H9 (cell line): ENCODE measurements around the gene KLF15. TPM values are rescaled to one million over a fixed set of nuclear protein-coding genes. Genes with fewer than 3 reads are reported as not detected.
A peak's percentile ranks its signal among the peaks of the same experiment; 100 is the strongest.

ENCODE experiments used
- DNase-seq: peaks from one replicate; pipeline ENCODE4 v3.0.0-alpha.2; 2017
- H2AFZ ChIP-seq: one replicate; pipeline ENCODE4 v1.6.1; 2013; ENCODE audit warnings: mild to moderate bottlenecking, low read length, control low read depth, moderate library complexity
- H2AK5ac ChIP-seq: 2 replicates; pipeline ENCODE4 v1.6.1; 2013; ENCODE audit warnings: low read length, control low read depth, mixed read lengths; ENCODE audit not compliant: insufficient read length
- H2BK120ac ChIP-seq: one replicate; pipeline ENCODE4 v1.6.1; 2013; ENCODE audit warnings: low read depth, mild to moderate bottlenecking, low read length, control low read depth, inconsistent platforms; ENCODE audit not compliant: poor library complexity, severe bottlenecking
- H2BK12ac ChIP-seq: 2 replicates; pipeline ENCODE4 v1.6.1; 2013; ENCODE audit warnings: low read length, control low read depth, mixed read lengths, low read depth; ENCODE audit not compliant: insufficient read length
- H2BK15ac ChIP-seq: 2 replicates; pipeline ENCODE4 v1.6.1; 2013; ENCODE audit warnings: low read depth, low read length, control low read depth
- H2BK20ac ChIP-seq: one replicate; pipeline ENCODE4 v1.6.1; 2013; ENCODE audit warnings: low read depth, mild to moderate bottlenecking, low read length, control low read depth, inconsistent platforms; ENCODE audit not compliant: poor library complexity, severe bottlenecking
- H2BK5ac ChIP-seq: 2 replicates; pipeline ENCODE4 v1.6.1; 2013; ENCODE audit warnings: low read length, control low read depth, mixed read lengths; ENCODE audit not compliant: insufficient read length
- H3K14ac ChIP-seq: 2 replicates; pipeline ENCODE4 v1.6.1; 2013; ENCODE audit warnings: low read length, control low read depth; ENCODE audit not compliant: insufficient read depth
- H3K18ac ChIP-seq: 2 replicates; pipeline ENCODE4 v1.6.1; 2013; ENCODE audit warnings: low read depth, mild to moderate bottlenecking, mixed read lengths, low read length, control low read depth; ENCODE audit not compliant: insufficient read length
- H3K23ac ChIP-seq: 2 replicates; pipeline ENCODE4 v1.6.1; 2013; ENCODE audit warnings: low read length, control low read depth, mixed read lengths, low read depth; ENCODE audit not compliant: insufficient read length
- H3K23me2 ChIP-seq: 2 replicates; pipeline ENCODE4 v1.6.1; 2013; ENCODE audit warnings: low read depth, mild to moderate bottlenecking, mixed read lengths, low read length, control low read depth; ENCODE audit not compliant: insufficient read length, poor library complexity, severe bottlenecking
- H3K27ac ChIP-seq: 2 replicates; pipeline ENCODE4 v1.5.1; 2013; ENCODE audit warnings: low read length, control low read depth, mixed read lengths, low read depth; ENCODE audit not compliant: insufficient read length
- H3K27me3 ChIP-seq: 2 replicates; pipeline ENCODE4 v1.6.1; 2013; ENCODE audit warnings: low read length, control low read depth, inconsistent platforms; ENCODE audit not compliant: insufficient read depth
- H3K4ac ChIP-seq: 2 replicates; pipeline ENCODE4 v1.6.1; 2013; ENCODE audit warnings: low read depth, mild to moderate bottlenecking, control low read depth, inconsistent platforms, low read length, moderate library complexity
- H3K4me1 ChIP-seq: 2 replicates; pipeline ENCODE4 v1.6.1; 2013; ENCODE audit warnings: low read length, control low read depth, inconsistent platforms; ENCODE audit not compliant: insufficient read depth
- H3K4me2 ChIP-seq: 2 replicates; pipeline ENCODE4 v1.6.1; 2013; ENCODE audit warnings: low read length, control low read depth, mixed read lengths; ENCODE audit not compliant: insufficient read length, insufficient read depth
- H3K56ac ChIP-seq: 2 replicates; pipeline ENCODE4 v1.6.1; 2013; ENCODE audit warnings: low read depth, mild to moderate bottlenecking, mixed read lengths, low read length, control low read depth; ENCODE audit not compliant: insufficient read length
- H3K79me1 ChIP-seq: 2 replicates; pipeline ENCODE4 v1.6.1; 2013; ENCODE audit warnings: low read depth, mild to moderate bottlenecking, moderate library complexity, low read length, control low read depth, inconsistent platforms; ENCODE audit not compliant: insufficient read depth, poor library complexity, severe bottlenecking
- H3K79me2 ChIP-seq: 2 replicates; pipeline ENCODE4 v1.6.1; 2013; ENCODE audit warnings: low read length, control low read depth, inconsistent platforms; ENCODE audit not compliant: insufficient read depth
- H3K9ac ChIP-seq: 2 replicates; pipeline ENCODE4 v1.6.1; 2013; ENCODE audit warnings: low read length, control low read depth, mixed read lengths; ENCODE audit not compliant: insufficient read length; ENCODE audit errors: extremely low read depth
- H3K9me3 ChIP-seq: one replicate; pipeline ENCODE4 v1.6.1; 2013; ENCODE audit warnings: low read depth, low read length, inconsistent platforms; ENCODE audit not compliant: control insufficient read depth
- H3T11ph ChIP-seq: one replicate; pipeline ENCODE4 v1.6.1; 2013; ENCODE audit warnings: mild to moderate bottlenecking, low read length, control low read depth, inconsistent platforms
- H4K20me1 ChIP-seq: one replicate; pipeline ENCODE4 v1.6.1; 2013; ENCODE audit not compliant: control insufficient read depth, insufficient read length, insufficient read depth
- H4K5ac ChIP-seq: 2 replicates; pipeline ENCODE4 v1.6.1; 2013; ENCODE audit warnings: low read depth, mild to moderate bottlenecking, mixed read lengths, low read length, control low read depth; ENCODE audit not compliant: insufficient read length
- H4K8ac ChIP-seq: replicated peaks from 2 replicates; pipeline ENCODE4 v1.6.1; 2013; ENCODE audit warnings: low read length, control low read depth, mixed read lengths, low read depth; ENCODE audit not compliant: insufficient read length
- H4K91ac ChIP-seq: 2 replicates; pipeline ENCODE4 v1.6.1; 2013; ENCODE audit warnings: low read depth, mild to moderate bottlenecking, moderate library complexity, mixed read lengths, low read length, control low read depth; ENCODE audit not compliant: insufficient read length
- H3K27ac Mint-ChIP-seq, 3 experiments: 2 replicates in 2 of 3; 3 replicates in 1 of 3; pipeline ENCODE4 v1.8.0; 2020 to 2021; ENCODE audit warnings: mixed read lengths in 3 of 3, mild to moderate bottlenecking in 1 of 3, moderate library complexity in 1 of 3
- H3K27me3 Mint-ChIP-seq: 2 replicates; pipeline ENCODE4 v1.8.0; 2021; ENCODE audit warnings: low read depth, mild to moderate bottlenecking, moderate library complexity, mixed read lengths
- H3K36me3 Mint-ChIP-seq, 3 experiments: 2 replicates in 2 of 3; 3 replicates in 1 of 3; pipeline ENCODE4 v1.8.0; 2020 to 2021; ENCODE audit warnings: low read depth in 3 of 3, mixed read lengths in 3 of 3; ENCODE audit not compliant: insufficient read depth in 1 of 3
- H3K4me1 Mint-ChIP-seq, 2 experiments: 2 replicates each; pipeline ENCODE4 v1.8.0; 2020; ENCODE audit warnings: mixed read lengths in 2 of 2
- H3K4me3 Mint-ChIP-seq, 2 experiments: 2 replicates in 1 of 2; 3 replicates in 1 of 2; pipeline ENCODE4 v1.8.0; 2020 to 2021; ENCODE audit warnings: mild to moderate bottlenecking in 2 of 2, mixed read lengths in 2 of 2, moderate library complexity in 1 of 2
- H3K9me3 Mint-ChIP-seq, 2 experiments: 2 replicates in 1 of 2; 3 replicates in 1 of 2; pipeline ENCODE4 v1.8.0; 2020; ENCODE audit warnings: mild to moderate bottlenecking in 2 of 2, mixed read lengths in 2 of 2, moderate library complexity in 1 of 2
- CTCF ChIP-seq: fragments of 200-600 bp; sonication (generic); conservative IDR thresholded peaks from 3 replicates; pipeline ENCODE4 v1.8.0; 2021; ENCODE audit warnings: antibody characterized with exemption, mild to moderate bottlenecking
- WGBS: extraction: QIAGEN DNeasy Blood & Tissue Kit; methylation state at CpG from one replicate; pipeline ENCODE4 v1.1.7; 2013; ENCODE audit warnings: missing lambda C conversion rate, low lambda C conversion rate, mixed read lengths; ENCODE audit not compliant: insufficient read length; ENCODE audit errors: extremely low coverage; 5-methylcytosine and 5-hydroxymethylcytosine counted together
- total RNA-seq: library from RNA; stranded (reverse); gene quantifications from 2 replicates; pipeline ENCODE4 v1.2.1, GENCODE V29; 2021

KLF15 gene
- total RNA-seq, 1 experiment from 2014 or later = 10.8 TPM

GRCh38 chr3:126347543-126348161, 9.6 kb downstream of the KLF15 start:
- Histone ChIP-seq H3K9ac (no peak overlapping the region), H3K56ac (no peak overlapping the region), H2AK5ac (no peak overlapping the region), H3K23me2 (no peaks in the 10 kb centered on the region), H4K20me1 (no peaks in the 10 kb centered on the region), H2BK12ac (no peak overlapping the region), H2BK15ac (no peak overlapping the region), H4K5ac (no peak overlapping the region), H3K27ac (no peak overlapping the region), H3K14ac (no peak overlapping the region), H3K4ac (no peak overlapping the region), H3K23ac (no peak overlapping the region), H3K27me3 (no peaks in the 10 kb centered on the region), H3K79me2 (no peaks in the 10 kb centered on the region), H3K9me3 (no peaks in the 10 kb centered on the region), H2BK20ac (no peak overlapping the region), H3K4me1 (no peaks in the 10 kb centered on the region), H2AFZ (no peak overlapping the region), H3T11ph (no peak overlapping the region), H3K79me1 (no peaks in the 10 kb centered on the region), H4K8ac (no peak overlapping the region), H3K4me2 (no peak overlapping the region), H2BK120ac (no peak overlapping the region), H4K91ac (no peak overlapping the region), H2BK5ac (no peak overlapping the region), H3K18ac (no peak overlapping the region)
- peaks cover 8 to 23% (median 11%) of the 10 kb centered on the region in 3 experiments; a peak in 6 of 7 replicates for H3K36me3 Mint-ChIP-seq
- no peaks in the 10 kb centered on the region for H3K9me3 Mint-ChIP-seq
- no CpG with 5 or more reads among the region's 8 CpGs for WGBS
- DNase-seq = peak; percentile 19
- H3K27me3 Mint-ChIP-seq = no peaks in the 10 kb centered on the region; the same call in 1 of the 2 replicates
- no peak for TF ChIP-seq CTCF
- H3K4me1 Mint-ChIP-seq = peaks cover 4 to 8% of the 10 kb centered on the region in 2 experiments
- H3K4me3 Mint-ChIP-seq = no peak overlapping the region; a peak in 1 of 5 replicates
- H3K27ac Mint-ChIP-seq = peak overlapping the region in 1 of 3 experiments; percentile 25; a peak in 2 of 7 replicates
